KMS-11 (cell line): ENCODE data around the gene CACNA2D2.

Experiments used
- H2AFZ ChIP-seq: fragments of 200-600 bp; sonication (generic); 2 replicates; pipeline ENCODE4 v1.6.1; 2016; ENCODE audit warnings: antibody characterized with exemption, mixed run types, low read depth
- H3K27ac ChIP-seq: fragments of 200-600 bp; sonication (generic); 2 replicates; pipeline ENCODE4 v1.6.1; 2016; ENCODE audit warnings: mild to moderate bottlenecking, mixed run types
- H3K27me3 ChIP-seq: fragments of 200-600 bp; sonication (generic); 2 replicates; pipeline ENCODE4 v1.6.1; 2017; ENCODE audit warnings: mild to moderate bottlenecking, low read depth, mixed run types, moderate library complexity; ENCODE audit not compliant: insufficient read depth
- H3K36me3 ChIP-seq: fragments of 200-600 bp; sonication (generic); 2 replicates; pipeline ENCODE4 v1.6.1; 2017; ENCODE audit warnings: mild to moderate bottlenecking, mixed run types; ENCODE audit not compliant: insufficient read depth
- H3K4me1 ChIP-seq: fragments of 200-600 bp; sonication (generic); 2 replicates; pipeline ENCODE4 v1.6.1; 2016; ENCODE audit warnings: mild to moderate bottlenecking, low read depth, mixed run types; ENCODE audit not compliant: poor library complexity, severe bottlenecking
- H3K4me2 ChIP-seq: fragments of 200-600 bp; sonication (generic); 2 replicates; pipeline ENCODE4 v1.7.0; 2016; ENCODE audit warnings: mild to moderate bottlenecking, mixed run types
- H3K4me3 ChIP-seq: fragments of 200-600 bp; sonication (generic); IDR thresholded peaks from 2 replicates; pipeline ENCODE4 v1.6.1; 2017; ENCODE audit warnings: low read depth, low read length, mixed read lengths; ENCODE audit not compliant: insufficient read depth
- H3K79me2 ChIP-seq: fragments of 200-600 bp; sonication (generic); 2 replicates; pipeline ENCODE4 v1.6.1; 2016; ENCODE audit warnings: low read depth, mixed run types; ENCODE audit not compliant: insufficient read depth
- H3K9ac ChIP-seq: fragments of 200-600 bp; sonication (generic); 2 replicates; pipeline ENCODE4 v1.6.1; 2016; ENCODE audit warnings: mild to moderate bottlenecking, mixed run types
- H4K20me1 ChIP-seq: fragments of 200-600 bp; sonication (generic); 2 replicates; pipeline ENCODE4 v1.6.1; 2016; ENCODE audit warnings: mild to moderate bottlenecking, mixed run types; ENCODE audit not compliant: insufficient read depth
- TF ChIP-seq, protein P1 (sequence below): fragments of 200-600 bp; sonication (generic); conservative IDR thresholded peaks from 2 replicates; pipeline ENCODE4 v1.6.1; 2017; ENCODE audit warnings: low read depth, mild to moderate bottlenecking, antibody characterized with exemption, low read length, moderate library complexity, mixed read lengths

Gene CACNA2D2

GRCh38 chr3:50539356-50540286 lies 36.2 kb upstream of the CACNA2D2 start:
- H2AFZ ChIP-seq, result no peak overlapping the region
- no peaks in the 10 kb centered on the region for H3K79me2 ChIP-seq
- H3K4me1 ChIP-seq, result no peaks in the 10 kb centered on the region
- TF ChIP-seq, protein P1, sequence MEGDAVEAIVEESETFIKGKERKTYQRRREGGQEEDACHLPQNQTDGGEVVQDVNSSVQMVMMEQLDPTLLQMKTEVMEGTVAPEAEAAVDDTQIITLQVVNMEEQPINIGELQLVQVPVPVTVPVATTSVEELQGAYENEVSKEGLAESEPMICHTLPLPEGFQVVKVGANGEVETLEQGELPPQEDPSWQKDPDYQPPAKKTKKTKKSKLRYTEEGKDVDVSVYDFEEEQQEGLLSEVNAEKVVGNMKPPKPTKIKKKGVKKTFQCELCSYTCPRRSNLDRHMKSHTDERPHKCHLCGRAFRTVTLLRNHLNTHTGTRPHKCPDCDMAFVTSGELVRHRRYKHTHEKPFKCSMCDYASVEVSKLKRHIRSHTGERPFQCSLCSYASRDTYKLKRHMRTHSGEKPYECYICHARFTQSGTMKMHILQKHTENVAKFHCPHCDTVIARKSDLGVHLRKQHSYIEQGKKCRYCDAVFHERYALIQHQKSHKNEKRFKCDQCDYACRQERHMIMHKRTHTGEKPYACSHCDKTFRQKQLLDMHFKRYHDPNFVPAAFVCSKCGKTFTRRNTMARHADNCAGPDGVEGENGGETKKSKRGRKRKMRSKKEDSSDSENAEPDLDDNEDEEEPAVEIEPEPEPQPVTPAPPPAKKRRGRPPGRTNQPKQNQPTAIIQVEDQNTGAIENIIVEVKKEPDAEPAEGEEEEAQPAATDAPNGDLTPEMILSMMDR, result no peak
- no peak overlapping the region for H3K9ac ChIP-seq
- H3K4me3 ChIP-seq, result no peak overlapping the region
- no peaks in the 10 kb centered on the region for H3K36me3 ChIP-seq
- no peaks in the 10 kb centered on the region for H4K20me1 ChIP-seq
- no peak overlapping the region for H3K4me2 ChIP-seq
- H3K27ac ChIP-seq, result no peak overlapping the region
- peaks cover 26% of the 10 kb centered on the region for H3K27me3 ChIP-seq

GRCh38 chr3:50537421-50538129 lies 34.1 kb upstream of the CACNA2D2 start:
- H3K4me2 ChIP-seq, result no peak overlapping the region
- TF ChIP-seq, protein P1, result no peak
- H3K27me3 ChIP-seq, result peaks cover 44% of the 10 kb centered on the region

GRCh38 chr3:50536471-50537180 lies 33.2 kb upstream of the CACNA2D2 start:
- no peaks in the 10 kb centered on the region for H3K4me1 ChIP-seq
- TF ChIP-seq, protein P1, result no peak
- no peaks in the 10 kb centered on the region for H4K20me1 ChIP-seq
- H3K9ac ChIP-seq, result no peak overlapping the region
- no peak overlapping the region for H3K4me2 ChIP-seq
- H2AFZ ChIP-seq, result no peak overlapping the region
- no peaks in the 10 kb centered on the region for H3K36me3 ChIP-seq
- no peak overlapping the region for H3K4me3 ChIP-seq
- peaks cover 53% of the 10 kb centered on the region for H3K27me3 ChIP-seq
- H3K79me2 ChIP-seq, result no peaks in the 10 kb centered on the region
- no peak overlapping the region for H3K27ac ChIP-seq

More at GRCh38 chr3:50537421-50538129, 34.1 kb upstream of the CACNA2D2 start:
- no peaks in the 10 kb centered on the region for H4K20me1 ChIP-seq
- H3K79me2 ChIP-seq, result no peaks in the 10 kb centered on the region
- no peak overlapping the region for H3K27ac ChIP-seq
- no peak overlapping the region for H2AFZ ChIP-seq
- no peaks in the 10 kb centered on the region for H3K4me1 ChIP-seq
- no peaks in the 10 kb centered on the region for H3K36me3 ChIP-seq
- H3K4me3 ChIP-seq, result no peak overlapping the region
- no peak overlapping the region for H3K9ac ChIP-seq

DNA sequence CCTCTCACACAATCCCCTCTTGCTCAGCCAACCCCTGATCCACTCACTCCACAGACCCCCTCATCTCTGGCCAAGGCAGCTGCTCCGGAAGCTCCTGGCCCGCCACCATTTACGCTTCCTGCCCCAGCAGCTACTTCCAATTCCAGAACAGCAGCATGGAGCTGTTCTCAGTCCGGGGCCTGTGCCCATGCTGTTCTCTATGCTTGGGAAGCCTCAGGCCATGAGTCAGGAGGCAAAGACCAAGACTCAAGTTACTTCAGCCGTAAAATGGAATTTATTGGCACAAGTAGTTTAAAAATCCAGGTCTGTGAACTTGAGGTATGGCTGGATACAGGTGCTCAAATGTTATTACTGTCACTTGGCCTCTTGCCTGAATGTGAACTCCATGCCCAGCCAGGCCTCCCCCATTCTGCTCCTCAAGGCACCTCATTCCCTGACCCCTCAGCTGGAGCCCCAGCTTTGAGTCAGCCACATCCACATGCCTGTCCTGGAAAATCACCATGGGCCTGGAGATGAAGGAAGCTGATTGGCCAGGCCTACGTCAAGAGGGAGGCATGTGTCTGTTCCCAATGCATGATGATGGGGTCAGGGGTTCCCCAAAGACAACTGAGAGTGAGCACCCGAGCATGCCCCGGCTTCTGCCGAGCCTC lies 31.4 kb upstream of the CACNA2D2 start:
- H3K27ac ChIP-seq, result no peak overlapping the region
- TF ChIP-seq, protein P1, result no peak
- H2AFZ ChIP-seq, result no peak overlapping the region
- no peaks in the 10 kb centered on the region for H3K79me2 ChIP-seq
- H3K36me3 ChIP-seq, result no peaks in the 10 kb centered on the region
- H3K4me3 ChIP-seq, result no peak overlapping the region
- H3K9ac ChIP-seq, result no peak overlapping the region
- peaks cover 61% of the 10 kb centered on the region for H3K27me3 ChIP-seq
- no peaks in the 10 kb centered on the region for H4K20me1 ChIP-seq
- no peaks in the 10 kb centered on the region for H3K4me1 ChIP-seq
- no peak overlapping the region for H3K4me2 ChIP-seq
